GM12864 (cell line): ENCODE data around the gene SEMA4B.

Experiments used
- DNase-seq: peaks from one replicate; pipeline ENCODE4 v3.0.0-alpha.2; 2011; ENCODE audit warnings: low read depth
- H3K4me3 ChIP-seq: 2 replicates; pipeline ENCODE4 v1.5.1; 2011; ENCODE audit warnings: mild to moderate bottlenecking, low read depth, low read length, control low read depth
- TF ChIP-seq, protein P1 (sequence below): IDR thresholded peaks from 2 replicates; pipeline ENCODE4 v1.5.1; 2011; ENCODE audit warnings: low read depth, mild to moderate bottlenecking, moderate library complexity, low read length, control low read depth, inconsistent platforms; ENCODE audit errors: missing control alignments

The SEMA4B gene

DNA sequence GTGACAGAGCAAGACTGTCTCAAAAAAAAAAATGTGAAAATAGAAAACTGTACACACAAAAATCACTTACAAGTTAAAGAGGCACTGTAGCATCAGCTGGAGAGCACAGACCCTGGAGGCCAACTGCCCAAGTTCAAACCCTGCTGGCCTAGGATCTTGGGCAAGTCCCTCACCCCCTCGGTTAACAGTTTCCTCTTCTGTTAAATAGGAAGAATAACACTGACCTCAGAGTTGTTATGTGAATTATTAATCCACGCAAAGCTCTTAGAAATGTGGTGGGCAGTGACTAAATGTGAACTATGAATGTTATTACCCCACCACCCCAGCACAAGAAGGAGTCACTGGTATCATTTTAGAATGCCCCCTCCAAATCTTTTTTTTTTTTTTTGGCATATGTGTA lies 21.4 kb downstream of the SEMA4B start:
- H3K4me3 ChIP-seq, result no peak overlapping the region
- TF ChIP-seq, protein P1, sequence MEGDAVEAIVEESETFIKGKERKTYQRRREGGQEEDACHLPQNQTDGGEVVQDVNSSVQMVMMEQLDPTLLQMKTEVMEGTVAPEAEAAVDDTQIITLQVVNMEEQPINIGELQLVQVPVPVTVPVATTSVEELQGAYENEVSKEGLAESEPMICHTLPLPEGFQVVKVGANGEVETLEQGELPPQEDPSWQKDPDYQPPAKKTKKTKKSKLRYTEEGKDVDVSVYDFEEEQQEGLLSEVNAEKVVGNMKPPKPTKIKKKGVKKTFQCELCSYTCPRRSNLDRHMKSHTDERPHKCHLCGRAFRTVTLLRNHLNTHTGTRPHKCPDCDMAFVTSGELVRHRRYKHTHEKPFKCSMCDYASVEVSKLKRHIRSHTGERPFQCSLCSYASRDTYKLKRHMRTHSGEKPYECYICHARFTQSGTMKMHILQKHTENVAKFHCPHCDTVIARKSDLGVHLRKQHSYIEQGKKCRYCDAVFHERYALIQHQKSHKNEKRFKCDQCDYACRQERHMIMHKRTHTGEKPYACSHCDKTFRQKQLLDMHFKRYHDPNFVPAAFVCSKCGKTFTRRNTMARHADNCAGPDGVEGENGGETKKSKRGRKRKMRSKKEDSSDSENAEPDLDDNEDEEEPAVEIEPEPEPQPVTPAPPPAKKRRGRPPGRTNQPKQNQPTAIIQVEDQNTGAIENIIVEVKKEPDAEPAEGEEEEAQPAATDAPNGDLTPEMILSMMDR, result no peak
- DNase-seq, result no peak

DNA sequence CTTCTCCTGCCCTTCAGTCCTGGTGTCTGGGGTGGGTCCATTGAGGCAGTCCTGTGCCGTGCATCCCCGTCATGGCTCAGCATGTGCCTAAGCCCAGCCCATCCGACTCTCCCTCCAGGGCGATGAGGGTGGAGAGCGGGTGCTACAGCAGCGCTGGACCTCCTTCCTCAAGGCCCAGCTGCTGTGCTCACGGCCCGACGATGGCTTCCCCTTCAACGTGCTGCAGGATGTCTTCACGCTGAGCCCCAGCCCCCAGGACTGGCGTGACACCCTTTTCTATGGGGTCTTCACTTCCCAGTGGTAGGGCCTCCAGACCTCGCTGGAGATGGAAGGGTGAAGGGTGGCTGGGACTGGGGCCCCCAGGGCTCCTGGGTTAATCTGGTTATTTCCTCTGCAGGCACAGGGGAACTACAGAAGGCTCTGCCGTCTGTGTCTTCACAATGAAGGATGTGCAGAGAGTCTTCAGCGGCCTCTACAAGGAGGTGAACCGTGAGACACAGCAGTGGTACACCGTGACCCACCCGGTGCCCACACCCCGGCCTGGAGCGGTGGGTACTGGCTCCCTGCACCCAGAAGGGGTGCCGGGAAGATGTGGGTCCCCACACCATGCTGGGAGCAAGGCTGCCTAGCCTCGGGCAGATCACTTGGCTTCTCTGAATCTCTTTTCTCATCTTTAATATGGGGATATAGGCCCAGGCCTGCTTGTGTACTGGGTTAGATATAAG lies 22.5 kb downstream of the SEMA4B start:
- H3K4me3 ChIP-seq, result no peak overlapping the region
- DNase-seq, result no peak
- TF ChIP-seq, protein P1, result no peak

DNA sequence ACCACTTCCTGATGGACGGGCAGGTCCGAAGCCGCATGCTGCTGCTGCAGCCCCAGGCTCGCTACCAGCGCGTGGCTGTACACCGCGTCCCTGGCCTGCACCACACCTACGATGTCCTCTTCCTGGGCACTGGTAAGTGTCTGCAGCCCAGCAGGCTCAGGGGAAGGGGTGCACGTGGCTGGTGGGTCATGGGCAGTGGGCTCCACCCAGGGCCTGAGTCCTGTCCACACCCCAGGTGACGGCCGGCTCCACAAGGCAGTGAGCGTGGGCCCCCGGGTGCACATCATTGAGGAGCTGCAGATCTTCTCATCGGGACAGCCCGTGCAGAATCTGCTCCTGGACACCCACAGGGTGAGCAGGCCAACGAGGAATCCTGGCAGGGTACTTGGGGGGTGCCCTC lies 23.9 kb downstream of the SEMA4B start:
- TF ChIP-seq, protein P1, result no peak
- H3K4me3 ChIP-seq, result no peak overlapping the region
- DNase-seq, result no peak

DNA sequence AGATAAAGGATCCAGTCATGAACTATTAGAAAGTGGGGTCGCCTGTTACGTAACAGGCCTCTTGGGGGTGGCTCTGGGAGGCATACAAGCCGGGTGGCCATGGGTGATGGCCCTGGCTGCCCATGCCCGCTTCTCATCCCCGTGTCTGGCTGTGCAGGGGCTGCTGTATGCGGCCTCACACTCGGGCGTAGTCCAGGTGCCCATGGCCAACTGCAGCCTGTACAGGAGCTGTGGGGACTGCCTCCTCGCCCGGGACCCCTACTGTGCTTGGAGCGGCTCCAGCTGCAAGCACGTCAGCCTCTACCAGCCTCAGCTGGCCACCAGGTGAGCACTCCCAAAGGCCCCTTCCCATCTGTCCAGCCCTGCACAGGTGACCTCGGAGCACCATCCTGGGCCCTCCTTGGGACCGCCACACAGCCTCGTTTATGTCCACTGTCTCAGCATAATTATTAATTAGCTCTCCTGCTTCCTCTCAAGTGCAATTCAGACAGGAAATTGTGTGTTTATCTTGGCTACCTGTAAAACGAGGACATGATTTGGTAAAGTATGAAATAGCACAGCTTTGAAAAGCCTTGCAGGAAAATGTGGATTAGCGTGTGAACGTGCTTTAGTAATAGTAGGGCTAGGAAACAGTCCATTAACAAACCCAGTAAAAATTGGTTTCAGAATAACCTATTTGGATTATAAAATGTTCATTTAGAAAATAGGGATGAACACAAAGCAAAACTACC lies 24.5 kb downstream of the SEMA4B start:
- TF ChIP-seq, protein P1, result no peak
- DNase-seq, result no peak
- H3K4me3 ChIP-seq, result no peak overlapping the region

DNA sequence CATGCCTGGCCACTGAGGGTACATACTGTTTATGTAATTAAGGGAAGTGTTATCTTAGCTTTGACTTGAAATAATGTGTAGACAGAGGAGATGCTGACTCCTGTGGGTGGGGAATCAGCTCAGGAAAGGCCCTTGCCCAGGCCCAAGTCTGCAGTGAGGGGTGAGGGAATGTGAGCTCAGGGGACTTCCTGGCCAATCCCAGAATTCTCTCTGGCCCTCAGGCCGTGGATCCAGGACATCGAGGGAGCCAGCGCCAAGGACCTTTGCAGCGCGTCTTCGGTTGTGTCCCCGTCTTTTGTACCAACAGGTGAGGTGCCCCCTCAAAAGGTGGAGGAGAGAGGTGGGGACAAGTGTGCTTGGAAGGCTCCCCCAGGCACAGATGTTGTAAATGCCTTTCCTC lies 26.2 kb downstream of the SEMA4B start:
- no peak overlapping the region for H3K4me3 ChIP-seq
- TF ChIP-seq, protein P1, result no peak
- no peak for DNase-seq

DNA sequence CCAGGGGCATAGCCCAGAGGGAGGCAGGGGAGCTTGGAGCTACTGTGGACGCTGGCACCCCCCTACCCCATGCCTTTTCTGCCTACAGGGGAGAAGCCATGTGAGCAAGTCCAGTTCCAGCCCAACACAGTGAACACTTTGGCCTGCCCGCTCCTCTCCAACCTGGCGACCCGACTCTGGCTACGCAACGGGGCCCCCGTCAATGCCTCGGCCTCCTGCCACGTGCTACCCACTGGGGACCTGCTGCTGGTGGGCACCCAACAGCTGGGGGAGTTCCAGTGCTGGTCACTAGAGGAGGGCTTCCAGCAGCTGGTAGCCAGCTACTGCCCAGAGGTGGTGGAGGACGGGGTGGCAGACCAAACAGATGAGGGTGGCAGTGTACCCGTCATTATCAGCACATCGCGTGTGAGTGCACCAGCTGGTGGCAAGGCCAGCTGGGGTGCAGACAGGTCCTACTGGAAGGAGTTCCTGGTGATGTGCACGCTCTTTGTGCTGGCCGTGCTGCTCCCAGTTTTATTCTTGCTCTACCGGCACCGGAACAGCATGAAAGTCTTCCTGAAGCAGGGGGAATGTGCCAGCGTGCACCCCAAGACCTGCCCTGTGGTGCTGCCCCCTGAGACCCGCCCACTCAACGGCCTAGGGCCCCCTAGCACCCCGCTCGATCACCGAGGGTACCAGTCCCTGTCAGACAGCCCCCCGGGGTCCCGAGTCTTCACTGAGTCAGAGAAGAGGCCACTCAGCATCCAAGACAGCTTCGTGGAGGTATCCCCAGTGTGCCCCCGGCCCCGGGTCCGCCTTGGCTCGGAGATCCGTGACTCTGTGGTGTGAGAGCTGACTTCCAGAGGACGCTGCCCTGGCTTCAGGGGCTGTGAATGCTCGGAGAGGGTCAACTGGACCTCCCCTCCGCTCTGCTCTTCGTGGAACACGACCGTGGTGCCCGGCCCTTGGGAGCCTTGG lies 27.0 kb downstream of the SEMA4B start:
- no peak overlapping the region for H3K4me3 ChIP-seq
- no peak for DNase-seq
- TF ChIP-seq, protein P1, result no peak
